ENCODE measurements around the gene LPAR1. TPM values are rescaled to one million over a fixed set of nuclear protein-coding genes. Genes with fewer than 3 reads are reported as not detected.

Gene LPAR1
- total and polyA plus RNA-seq, 2 donors (not counting 1 experiment from before 2014, with no cell fraction given): 0.06 TPM; not detected in 1

- Histone ChIP-seq H3K27ac (ENCODE audit: low read length in 2 of 2) (no peak overlapping the region), H3K9ac (ENCODE audit: low read length) (no peak overlapping the region), H3K27me3 (replicated peaks in 1 of 4; ENCODE audit: control extremely low read depth in 1 of 4, control insufficient read depth in 3 of 4, insufficient read depth in 4 of 4, low read length in 3 of 4) (no peaks in the 10 kb centered on the region), H3K4me2 (replicated peaks; ENCODE audit: low read depth, low read length, poor library complexity, severe bottlenecking) (no peak overlapping the region), H3K4me3 (ENCODE audit: control extremely low read depth in 1 of 5, extremely low read depth in 1 of 5, insufficient read depth in 1 of 5, low read depth in 2 of 5, low read length in 4 of 5) (no peak overlapping the region), H3K36me3 (replicated peaks in 1 of 2; ENCODE audit: control extremely low read depth in 1 of 2, control insufficient read depth in 1 of 2, extremely low read depth in 1 of 2, insufficient read depth in 2 of 2, low read length in 1 of 2) (no peaks in the 10 kb centered on the region), H4K20me1 (ENCODE audit: control insufficient read depth, insufficient read depth, low read length, poor library complexity, severe bottlenecking) (no peaks in the 10 kb centered on the region), H3K4me1 (ENCODE audit: control insufficient read depth in 2 of 2, insufficient read depth in 2 of 2, low read length in 2 of 2) (no peaks in the 10 kb centered on the region), H3K79me2 (ENCODE audit: control insufficient read depth, insufficient read depth, low read length) (no peaks in the 10 kb centered on the region), H2AFZ (ENCODE audit: insufficient read depth, low read depth, low read length, poor library complexity, severe bottlenecking) (no peak overlapping the region), H3K9me3 (ENCODE audit: control extremely low read depth in 1 of 3, control insufficient read depth in 2 of 3, insufficient read depth in 1 of 3, low read length in 2 of 3) (no peaks in the 10 kb centered on the region)
- H3K4me3 Mint-ChIP-seq: no peak overlapping the region
- WGBS (ENCODE audit: insufficient coverage): no CpG with 5 or more reads among the region's 3 CpGs
- no peaks in the 10 kb centered on the region for H3K4me1 Mint-ChIP-seq
- ATAC-seq (ENCODE audit: low read depth) (no peak), DNase-seq (no peak)
- TF ChIP-seq EZH2 (IDR thresholded peaks at IDR 0.05; ENCODE audit: borderline replicate concordance, insufficient read depth, low read depth, low read length, poor library complexity, severe bottlenecking): no peak
- TF ChIP-seq, protein P1, sequence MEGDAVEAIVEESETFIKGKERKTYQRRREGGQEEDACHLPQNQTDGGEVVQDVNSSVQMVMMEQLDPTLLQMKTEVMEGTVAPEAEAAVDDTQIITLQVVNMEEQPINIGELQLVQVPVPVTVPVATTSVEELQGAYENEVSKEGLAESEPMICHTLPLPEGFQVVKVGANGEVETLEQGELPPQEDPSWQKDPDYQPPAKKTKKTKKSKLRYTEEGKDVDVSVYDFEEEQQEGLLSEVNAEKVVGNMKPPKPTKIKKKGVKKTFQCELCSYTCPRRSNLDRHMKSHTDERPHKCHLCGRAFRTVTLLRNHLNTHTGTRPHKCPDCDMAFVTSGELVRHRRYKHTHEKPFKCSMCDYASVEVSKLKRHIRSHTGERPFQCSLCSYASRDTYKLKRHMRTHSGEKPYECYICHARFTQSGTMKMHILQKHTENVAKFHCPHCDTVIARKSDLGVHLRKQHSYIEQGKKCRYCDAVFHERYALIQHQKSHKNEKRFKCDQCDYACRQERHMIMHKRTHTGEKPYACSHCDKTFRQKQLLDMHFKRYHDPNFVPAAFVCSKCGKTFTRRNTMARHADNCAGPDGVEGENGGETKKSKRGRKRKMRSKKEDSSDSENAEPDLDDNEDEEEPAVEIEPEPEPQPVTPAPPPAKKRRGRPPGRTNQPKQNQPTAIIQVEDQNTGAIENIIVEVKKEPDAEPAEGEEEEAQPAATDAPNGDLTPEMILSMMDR (IDR thresholded peaks at IDR 0.05): no peak
- no peaks in the 10 kb centered on the region for H3K9me3 Mint-ChIP-seq (ENCODE audit: insufficient read depth)
- POLR2A ChIA-PET: no interaction called here
- no peaks in the 10 kb centered on the region for H3K27me3 Mint-ChIP-seq
- CTCF ChIA-PET: no interaction called here
- intact Hi-C loops (cut with micrococcal nuclease): no loop called here
- no peak overlapping the region for H3K27ac Mint-ChIP-seq
Observed at GRCh38 chr9:110922145-110922544, 116.1 kb downstream of the LPAR1 start.

GRCh38 chr9:110921705-110922104 lies 116.6 kb downstream of the LPAR1 start:
- no peak for TF ChIP-seq EZH2 (IDR thresholded peaks at IDR 0.05; ENCODE audit: borderline replicate concordance, insufficient read depth, low read depth, low read length, poor library complexity, severe bottlenecking)
- TF ChIP-seq, protein P1 (IDR thresholded peaks at IDR 0.05): no peak
- no peaks in the 10 kb centered on the region for H3K9me3 ChIP-seq (ENCODE audit: control extremely low read depth in 1 of 3, control insufficient read depth in 2 of 3, insufficient read depth in 1 of 3, low read length in 2 of 3)
- H3K36me3 ChIP-seq (replicated peaks in 1 of 2; ENCODE audit: control extremely low read depth in 1 of 2, control insufficient read depth in 1 of 2, extremely low read depth in 1 of 2, insufficient read depth in 2 of 2, low read length in 1 of 2): no peaks in the 10 kb centered on the region
- H3K27me3 ChIP-seq (replicated peaks in 1 of 4; ENCODE audit: control extremely low read depth in 1 of 4, control insufficient read depth in 3 of 4, insufficient read depth in 4 of 4, low read length in 3 of 4): no peaks in the 10 kb centered on the region
- no peaks in the 10 kb centered on the region for H3K27me3 Mint-ChIP-seq
- intact Hi-C loops (cut with micrococcal nuclease): no loop called here
- WGBS (ENCODE audit: insufficient coverage): 94% methylated on average over 3 of the region's 5 CpGs
- H2AFZ ChIP-seq (ENCODE audit: insufficient read depth, low read depth, low read length, poor library complexity, severe bottlenecking): no peak overlapping the region
- no peaks in the 10 kb centered on the region for H3K4me1 Mint-ChIP-seq
- H3K9me3 Mint-ChIP-seq (ENCODE audit: insufficient read depth): no peaks in the 10 kb centered on the region
- no peaks in the 10 kb centered on the region for H4K20me1 ChIP-seq (ENCODE audit: control insufficient read depth, insufficient read depth, low read length, poor library complexity, severe bottlenecking)
- H3K9ac ChIP-seq (ENCODE audit: low read length): no peak overlapping the region
- CTCF ChIA-PET: no interaction called here
- H3K4me2 ChIP-seq (replicated peaks; ENCODE audit: low read depth, low read length, poor library complexity, severe bottlenecking): no peak overlapping the region
- H3K4me3 ChIP-seq (ENCODE audit: control extremely low read depth in 1 of 5, extremely low read depth in 1 of 5, insufficient read depth in 1 of 5, low read depth in 2 of 5, low read length in 4 of 5): no peak overlapping the region
- no peaks in the 10 kb centered on the region for H3K79me2 ChIP-seq (ENCODE audit: control insufficient read depth, insufficient read depth, low read length)
- H3K4me3 Mint-ChIP-seq: no peak overlapping the region
- DNase-seq: no peak
- ATAC-seq (ENCODE audit: low read depth): no peak
- no peak overlapping the region for H3K27ac ChIP-seq (ENCODE audit: low read length in 2 of 2)
- H3K27ac Mint-ChIP-seq: no peak overlapping the region
- no peaks in the 10 kb centered on the region for H3K4me1 ChIP-seq (ENCODE audit: control insufficient read depth in 2 of 2, insufficient read depth in 2 of 2, low read length in 2 of 2)
- POLR2A ChIA-PET: no interaction called here

Measured in B cell (primary cell).